A549 (cell line): ENCODE data around the gene EVX1. TPM values are rescaled to one million over a fixed set of nuclear protein-coding genes. Genes with fewer than 3 reads are reported as not detected.

Source experiments
- ATAC-seq, 2 experiments: fragments of 200-7000 bp in 1 of 2; fragments of >200 bp in 1 of 2; cut with Nextera tagmentation in 1 of 2; cut with Tn5 transposase in 1 of 2; 3 replicates each; pipeline versions ENCODE4 v1.8.0 to v1.9.1; 2018 to 2020; ENCODE audit warnings: mild to moderate bottlenecking in 1 of 2, moderate library complexity in 1 of 2
- CTCF ChIA-PET: fragments of 300-600 bp; sonication (Branson Sonifier 250); formaldehyde crosslinking; extraction: SDS; loops from one replicate; lab custom pipeline; 2021; ENCODE audit warnings: antibody characterized with exemption, inconsistent platforms; lab: Yijun Ruan, JAX
- POLR2A ChIA-PET: fragments of 350-600 bp; formaldehyde crosslinking; extraction: SDS; loops from one replicate; lab custom pipeline; 2021; ENCODE audit warnings: antibody characterized with exemption, inconsistent platforms; lab: Yijun Ruan, JAX
- DNase-seq, 2 experiments: peaks; one replicate each; pipeline versions ENCODE4 v3.0.0 to v3.0.0-alpha.2; 2011 to 2016; ENCODE audit warnings: low read depth in 1 of 2, low spot score in 1 of 2
- FAIRE-seq: peaks from 2 replicates; lab custom pipeline; 2011; peaks lifted over from hg19 to GRCh38; lab: Jason Lieb, UNC
- H3K27ac ChIP-seq, 2 experiments: fragments of >200 bp; sonication (Bioruptor Twin); formaldehyde crosslinking; 3 replicates each; pipeline ENCODE4 v1.5.1; 2016 to 2017
- H3K4me1 ChIP-seq: fragments of >200 bp; sonication (Bioruptor Twin); formaldehyde crosslinking; 3 replicates; pipeline ENCODE4 v1.6.1; 2016
- H3K4me2 ChIP-seq: fragments of >200 bp; sonication (Bioruptor Twin); formaldehyde crosslinking; 3 replicates; pipeline ENCODE4 v1.6.1; 2016
- H3K4me3 ChIP-seq: fragments of >200 bp; sonication (Bioruptor Twin); formaldehyde crosslinking; 3 replicates; pipeline ENCODE4 v1.5.1; 2016
- H3K9me3 ChIP-seq: fragments of >200 bp; sonication (Bioruptor Twin); formaldehyde crosslinking; 3 replicates; pipeline ENCODE4 v1.6.1; 2016
- ATOH8 ChIP-seq: fragments of 250-450 bp; sonication (Bioruptor Pico); IDR thresholded peaks from 2 replicates; pipeline ENCODE4 v1.5.0; 2020; ENCODE audit warnings: low read depth, mild to moderate bottlenecking, moderate library complexity
- BCL3 ChIP-seq: fragments of >200 bp; sonication (Bioruptor Twin); formaldehyde crosslinking; IDR thresholded peaks from 3 replicates; pipeline ENCODE4 v1.6.1; 2016
- BHLHE40 ChIP-seq: IDR thresholded peaks from 2 replicates; pipeline ENCODE4 v1.6.1; 2012; ENCODE audit warnings: low read depth, low read length, inconsistent platforms
- CBX2 ChIP-seq: fragments of 200-600 bp; sonication (generic); IDR thresholded peaks from 2 replicates; pipeline ENCODE4 v1.6.1; 2016; ENCODE audit warnings: low read depth, mild to moderate bottlenecking, borderline replicate concordance
- CHD2 ChIP-seq: fragments of 150-350 bp; IDR thresholded peaks from 2 replicates; pipeline ENCODE4 v1.6.1; 2014; ENCODE audit warnings: low read length; ENCODE audit not compliant: partially characterized antibody
- CHD4 ChIP-seq: fragments of 200-600 bp; sonication (generic); IDR thresholded peaks from 2 replicates; pipeline ENCODE4 v1.6.1; 2016; ENCODE audit warnings: antibody characterized with exemption, mild to moderate bottlenecking, borderline replicate concordance
- EHMT2 ChIP-seq: fragments of 200-600 bp; sonication (generic); IDR thresholded peaks from 2 replicates; pipeline ENCODE4 v1.6.1; 2016; ENCODE audit warnings: antibody characterized with exemption, low read depth, mild to moderate bottlenecking, moderate library complexity
- EP300 ChIP-seq, 2 experiments: fragments of >200 bp; sonication (Bioruptor Twin); formaldehyde crosslinking; IDR thresholded peaks; 2 replicates in 1 of 2; 3 replicates in 1 of 2; pipeline ENCODE4 v1.6.1; 2016 to 2017
- FOSB ChIP-seq: fragments of 250-450 bp; sonication (Bioruptor Pico); IDR thresholded peaks from 2 replicates; pipeline ENCODE4 v1.5.0; 2020; ENCODE audit warnings: mild to moderate bottlenecking, moderate library complexity
- FOXS1 ChIP-seq: fragments of 250-450 bp; sonication (Bioruptor Pico); IDR thresholded peaks from 2 replicates; pipeline ENCODE4 v1.5.0; 2020; ENCODE audit warnings: mild to moderate bottlenecking, moderate library complexity
- GATA3 ChIP-seq: IDR thresholded peaks from 2 replicates; pipeline ENCODE4 v1.6.1; 2012; ENCODE audit warnings: borderline replicate concordance
- HDAC2 ChIP-seq: fragments of 200-600 bp; sonication (generic); IDR thresholded peaks from 2 replicates; pipeline ENCODE4 v1.6.1; 2016
- HEYL ChIP-seq: fragments of 250-450 bp; sonication (Bioruptor Pico); IDR thresholded peaks from 2 replicates; pipeline ENCODE4 v1.8.0; 2021; ENCODE audit warnings: mild to moderate bottlenecking, moderate library complexity
- MAX ChIP-seq: IDR thresholded peaks from 2 replicates; pipeline ENCODE4 v1.6.1; 2012
- MYC ChIP-seq: IDR thresholded peaks from 2 replicates; pipeline ENCODE4 v1.6.1; 2012; ENCODE audit warnings: mild to moderate bottlenecking, inconsistent platforms, low read length, improper control_type of control experiment, borderline replicate concordance
- NFE2L2 ChIP-seq: fragments of 150-350 bp; conservative IDR thresholded peaks from 2 replicates; pipeline ENCODE4 v1.6.1; 2014; ENCODE audit warnings: low read length
- PHF8 ChIP-seq: fragments of 200-600 bp; sonication (generic); IDR thresholded peaks from 2 replicates; pipeline ENCODE4 v1.6.1; 2016; ENCODE audit warnings: low read depth, mild to moderate bottlenecking, antibody characterized with exemption, moderate library complexity, borderline replicate concordance
- POLR2A ChIP-seq: IDR thresholded peaks from 2 replicates; pipeline ENCODE4 v1.6.1; 2012; ENCODE audit warnings: mild to moderate bottlenecking, low read length
- RARB ChIP-seq: fragments of 250-450 bp; sonication (Bioruptor Pico); IDR thresholded peaks from 2 replicates; pipeline ENCODE4 v1.8.0; 2021; ENCODE audit warnings: mild to moderate bottlenecking, moderate library complexity
- RFX5 ChIP-seq: fragments of 450-650 bp; IDR thresholded peaks from 2 replicates; pipeline ENCODE4 v1.7.1; 2014; ENCODE audit warnings: antibody characterized with exemption, mild to moderate bottlenecking, moderate library complexity
- SREBF2 ChIP-seq: fragments of 450-650 bp; IDR thresholded peaks from 2 replicates; pipeline ENCODE4 v1.6.1; 2014; ENCODE audit warnings: mild to moderate bottlenecking, moderate library complexity
- ZFP36 ChIP-seq: fragments of 450-650 bp; IDR thresholded peaks from 2 replicates; pipeline ENCODE4 v1.6.1; 2014; ENCODE audit warnings: borderline replicate concordance; ENCODE audit not compliant: partially characterized antibody
- WGBS: methylation state at CpG from one replicate; pipeline ENCODE4 v1.1.6; 2017; ENCODE audit errors: missing lambda C conversion rate; 5-methylcytosine and 5-hydroxymethylcytosine counted together
- polyA plus RNA-seq, 4 experiments: library from polyadenylated mRNA; depleted of rRNA in 3 of 4; stranded (reverse); fragments of >200 nt; fragmentation: RNase III in 1 of 4; extraction: RNeasy Plus Mini Kit Qiagen cat#74134 plus additional on column Dnase treatment in 1 of 4; gene quantifications; 2 replicates in 3 of 4; 3 replicates in 1 of 4; pipeline ENCODE4 v1.2.3, GENCODE V29; 2011 to 2017
- TF ChIP-seq, protein P1 (sequence below): fragments of 250-450 bp; sonication (Bioruptor Pico); IDR thresholded peaks from 2 replicates; pipeline ENCODE4 v1.5.0; 2021; ENCODE audit warnings: mild to moderate bottlenecking, moderate library complexity, borderline replicate concordance
- TF ChIP-seq, protein P2 (sequence below): fragments of 200-600 bp; sonication (generic); IDR thresholded peaks from 2 replicates; pipeline ENCODE4 v1.6.1; 2016; ENCODE audit warnings: antibody characterized with exemption, mild to moderate bottlenecking, moderate library complexity
- TF ChIP-seq, protein P3 (sequence below): fragments of >200 bp; sonication (Bioruptor Twin); formaldehyde crosslinking; IDR thresholded peaks from 2 replicates; pipeline ENCODE4 v1.6.1; 2016

The EVX1 gene
- polyA plus RNA-seq, 2 of the 4 experiments (the other 2 are of a cell fraction): 0.05 to 0.08 TPM

DNA sequence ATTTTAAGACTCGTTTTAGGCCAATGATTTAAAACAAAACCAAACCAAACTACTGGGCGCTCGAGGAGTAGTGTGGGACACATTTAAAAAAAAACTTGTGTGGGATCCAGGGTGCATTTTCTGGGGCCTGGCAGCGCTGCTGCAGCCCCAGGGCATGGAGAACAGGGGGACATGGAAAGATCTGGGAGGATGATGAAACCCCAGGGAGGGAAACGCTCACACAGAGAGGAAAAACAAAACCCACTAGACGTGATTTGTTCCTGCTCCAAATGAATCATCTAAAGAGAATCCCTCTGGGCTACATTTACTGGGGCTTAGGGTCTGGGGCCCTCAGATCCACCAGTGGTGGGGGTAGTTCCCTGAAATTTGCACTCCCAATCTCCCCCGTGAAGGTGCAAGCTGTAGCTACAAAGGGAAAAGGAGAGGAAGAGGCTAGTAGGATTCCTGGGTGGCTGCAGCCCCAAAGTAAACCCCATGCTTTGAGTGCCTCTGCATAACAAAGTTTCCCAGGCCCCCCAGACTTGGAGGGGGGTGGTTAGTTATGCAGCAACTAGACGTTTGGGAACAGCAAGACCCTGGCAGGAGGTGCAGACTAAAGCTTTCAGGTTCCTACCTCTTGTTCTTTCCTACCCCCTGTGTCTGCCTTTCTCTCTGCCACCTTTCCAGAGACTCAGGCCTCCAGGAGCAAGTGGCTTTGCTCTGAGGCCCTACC lies 28.2 kb upstream of the EVX1 start:
- Histone ChIP-seq H3K4me1 (peaks cover 12% of the 10 kb centered on the region; the same call in 2 of the 3 replicates), H3K4me2 (no peak overlapping the region), H3K9me3 (no peaks in the 10 kb centered on the region), H3K4me3 (no peak overlapping the region), H3K27ac (peak overlapping the region in 1 of 2 experiments; percentile 45; a peak in 2 of 6 replicates)
- CTCF ChIA-PET: interaction anchor here (0.9 kb wide), 1 partner anchor 360 kb away, joined by 3 read pairs; no protein-coding TSS in a partner anchor
- FAIRE-seq (no peak), DNase-seq (no peak), ATAC-seq (no peak)
- 42% methylated on average over 8 of the region's 8 CpGs for WGBS
- TF ChIP-seq, protein P1, sequence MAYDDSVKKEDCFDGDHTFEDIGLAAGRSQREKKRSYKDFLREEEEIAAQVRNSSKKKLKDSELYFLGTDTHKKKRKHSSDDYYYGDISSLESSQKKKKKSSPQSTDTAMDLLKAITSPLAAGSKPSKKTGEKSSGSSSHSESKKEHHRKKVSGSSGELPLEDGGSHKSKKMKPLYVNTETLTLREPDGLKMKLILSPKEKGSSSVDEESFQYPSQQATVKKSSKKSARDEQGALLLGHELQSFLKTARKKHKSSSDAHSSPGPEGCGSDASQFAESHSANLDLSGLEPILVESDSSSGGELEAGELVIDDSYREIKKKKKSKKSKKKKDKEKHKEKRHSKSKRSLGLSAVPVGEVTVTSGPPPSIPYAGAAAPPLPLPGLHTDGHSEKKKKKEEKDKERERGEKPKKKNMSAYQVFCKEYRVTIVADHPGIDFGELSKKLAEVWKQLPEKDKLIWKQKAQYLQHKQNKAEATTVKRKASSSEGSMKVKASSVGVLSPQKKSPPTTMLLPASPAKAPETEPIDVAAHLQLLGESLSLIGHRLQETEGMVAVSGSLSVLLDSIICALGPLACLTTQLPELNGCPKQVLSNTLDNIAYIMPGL (CRISPR knock-in tag): no peak
- TF ChIP-seq HDAC2: no peak
- no peak for TF ChIP-seq CHD2
- TF ChIP-seq EHMT2: no peak
- TF ChIP-seq HEYL (CRISPR knock-in tag): no peak
- TF ChIP-seq NFE2L2: no peak
- TF ChIP-seq POLR2A: no peak
- TF ChIP-seq EP300 (IDR thresholded peaks at IDR 0.05): no peak
- TF ChIP-seq FOXS1 (CRISPR knock-in tag): no peak
- no peak for TF ChIP-seq MYC
- POLR2A ChIA-PET: no interaction called here

GRCh38 chr7:27215356-27215755 lies 27.2 kb upstream of the EVX1 start:
- TF ChIP-seq RARB (no peak), BHLHE40 (no peak), BCL3 (no peak), CHD2 (no peak), MAX (no peak), PHF8 (no peak), RFX5 (no peak), ATOH8 (CRISPR knock-in tag) (no peak), GATA3 (no peak), FOSB (CRISPR knock-in tag) (no peak), ZFP36 (no peak), SREBF2 (no peak), CHD4 (no peak), CBX2 (no peak)
- TF ChIP-seq, protein P2, sequence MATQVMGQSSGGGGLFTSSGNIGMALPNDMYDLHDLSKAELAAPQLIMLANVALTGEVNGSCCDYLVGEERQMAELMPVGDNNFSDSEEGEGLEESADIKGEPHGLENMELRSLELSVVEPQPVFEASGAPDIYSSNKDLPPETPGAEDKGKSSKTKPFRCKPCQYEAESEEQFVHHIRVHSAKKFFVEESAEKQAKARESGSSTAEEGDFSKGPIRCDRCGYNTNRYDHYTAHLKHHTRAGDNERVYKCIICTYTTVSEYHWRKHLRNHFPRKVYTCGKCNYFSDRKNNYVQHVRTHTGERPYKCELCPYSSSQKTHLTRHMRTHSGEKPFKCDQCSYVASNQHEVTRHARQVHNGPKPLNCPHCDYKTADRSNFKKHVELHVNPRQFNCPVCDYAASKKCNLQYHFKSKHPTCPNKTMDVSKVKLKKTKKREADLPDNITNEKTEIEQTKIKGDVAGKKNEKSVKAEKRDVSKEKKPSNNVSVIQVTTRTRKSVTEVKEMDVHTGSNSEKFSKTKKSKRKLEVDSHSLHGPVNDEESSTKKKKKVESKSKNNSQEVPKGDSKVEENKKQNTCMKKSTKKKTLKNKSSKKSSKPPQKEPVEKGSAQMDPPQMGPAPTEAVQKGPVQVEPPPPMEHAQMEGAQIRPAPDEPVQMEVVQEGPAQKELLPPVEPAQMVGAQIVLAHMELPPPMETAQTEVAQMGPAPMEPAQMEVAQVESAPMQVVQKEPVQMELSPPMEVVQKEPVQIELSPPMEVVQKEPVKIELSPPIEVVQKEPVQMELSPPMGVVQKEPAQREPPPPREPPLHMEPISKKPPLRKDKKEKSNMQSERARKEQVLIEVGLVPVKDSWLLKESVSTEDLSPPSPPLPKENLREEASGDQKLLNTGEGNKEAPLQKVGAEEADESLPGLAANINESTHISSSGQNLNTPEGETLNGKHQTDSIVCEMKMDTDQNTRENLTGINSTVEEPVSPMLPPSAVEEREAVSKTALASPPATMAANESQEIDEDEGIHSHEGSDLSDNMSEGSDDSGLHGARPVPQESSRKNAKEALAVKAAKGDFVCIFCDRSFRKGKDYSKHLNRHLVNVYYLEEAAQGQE: no peak
- TF ChIP-seq, protein P3, sequence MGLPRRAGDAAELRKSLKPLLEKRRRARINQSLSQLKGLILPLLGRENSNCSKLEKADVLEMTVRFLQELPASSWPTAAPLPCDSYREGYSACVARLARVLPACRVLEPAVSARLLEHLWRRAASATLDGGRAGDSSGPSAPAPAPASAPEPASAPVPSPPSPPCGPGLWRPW: no peak
- POLR2A ChIA-PET: no interaction called here
- no peak for DNase-seq

More at GRCh38 chr7:27215356-27215755, 27.2 kb upstream of the EVX1 start:
- 44% methylated on average over 2 of the region's 2 CpGs for WGBS
- CTCF ChIA-PET: interaction anchor here (0.8 to 1.8 kb wide), 3 partner anchors 11 to 559 kb away, joined by 3 to 6 read pairs (median 3); no protein-coding TSS in a partner anchor
- Histone ChIP-seq H3K4me1 (peaks cover 8% of the 10 kb centered on the region; the same call in 2 of the 3 replicates), H3K9me3 (no peaks in the 10 kb centered on the region), H3K27ac (no peak overlapping the region), H3K4me3 (no peak overlapping the region), H3K4me2 (no peak overlapping the region)
- FAIRE-seq (no peak), ATAC-seq (no peak)
